HG03460 (cell line): ENCODE results near the gene MEGF11.

Experiments used
- ATAC-seq: cut with Tn5 transposase; IDR thresholded peaks from one replicate; pipeline ENCODE4 v1.9.1; 2021; ENCODE audit not compliant: unreplicated experiment

The MEGF11 gene

DNA sequence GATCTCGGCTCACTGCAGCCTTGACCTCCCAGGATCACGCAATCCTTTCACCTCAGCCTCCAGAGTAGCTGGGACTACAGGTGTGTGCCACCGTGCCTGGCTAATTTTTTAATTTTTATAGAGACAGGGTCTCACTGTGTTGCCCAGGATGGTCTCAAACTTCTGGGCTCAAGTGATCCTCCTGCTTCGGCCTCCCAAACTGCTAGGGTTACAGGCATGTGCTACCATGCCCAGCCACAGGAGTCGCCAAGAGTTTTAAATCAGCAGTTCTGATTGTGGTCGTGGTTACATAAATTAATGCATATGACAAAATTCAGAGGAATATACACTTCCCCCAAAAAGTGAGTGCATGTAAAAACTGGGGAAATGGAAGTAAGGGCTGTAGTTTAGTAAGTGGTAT, 32.9 kb downstream of the MEGF11 start:
- no peak for ATAC-seq

DNA sequence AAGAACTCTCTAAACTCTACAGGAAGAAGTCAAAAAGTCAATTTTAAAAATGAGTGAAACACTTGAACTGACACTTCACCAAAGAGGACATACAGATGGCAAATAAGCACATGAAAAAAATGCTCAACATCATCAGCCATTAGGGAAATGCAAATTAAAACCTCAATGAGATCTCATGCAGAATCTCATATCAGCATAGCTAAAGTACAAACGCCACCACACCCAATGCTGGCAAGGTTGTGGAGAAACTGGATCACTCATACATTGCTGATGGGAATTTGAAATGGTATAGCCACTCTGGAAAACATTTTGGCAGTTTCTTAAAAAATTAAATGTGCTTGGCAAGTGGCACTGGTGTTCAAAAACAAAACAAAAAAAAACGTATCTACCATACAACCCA, 34.2 kb downstream of the MEGF11 start:
- no peak for ATAC-seq

DNA sequence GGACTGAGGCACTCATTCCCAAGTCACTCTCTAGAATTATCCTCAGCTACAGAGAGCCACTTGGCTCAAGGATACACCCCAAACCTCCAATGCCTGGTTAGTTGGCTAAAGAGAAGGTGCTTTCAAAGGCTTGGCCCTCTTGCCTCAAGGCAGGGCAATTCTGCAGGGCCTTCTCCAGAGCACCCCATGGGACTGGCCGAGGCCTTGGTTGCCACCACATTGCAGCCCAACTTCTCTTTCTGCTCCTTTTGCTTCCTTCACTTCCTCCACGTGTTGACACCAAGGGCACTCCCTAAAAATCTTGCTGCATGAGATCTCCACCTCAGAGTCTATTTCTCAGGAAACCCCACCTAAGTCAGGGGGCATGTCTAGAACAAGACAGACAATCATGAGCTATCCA, 36.7 kb downstream of the MEGF11 start:
- ATAC-seq = no peak

DNA sequence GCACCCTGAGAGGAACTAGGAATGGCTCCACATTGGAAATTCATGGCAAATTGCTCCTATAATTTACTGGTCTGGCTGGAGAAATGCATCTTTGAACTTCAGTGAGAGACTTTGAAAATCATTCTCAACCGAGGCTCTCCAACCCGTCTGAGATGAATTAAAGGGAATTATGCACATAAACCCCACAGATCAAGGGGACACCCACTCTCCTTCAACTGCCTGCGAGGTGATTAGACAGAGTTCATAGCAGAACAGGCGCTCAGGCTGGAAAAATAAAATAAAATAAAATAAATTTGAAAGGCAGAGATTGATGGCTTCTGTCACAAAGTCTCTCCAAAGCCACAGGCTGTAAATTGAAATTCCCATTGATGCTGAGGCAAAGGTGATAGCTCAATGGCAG, 37.7 kb downstream of the MEGF11 start:
- no peak for ATAC-seq

DNA sequence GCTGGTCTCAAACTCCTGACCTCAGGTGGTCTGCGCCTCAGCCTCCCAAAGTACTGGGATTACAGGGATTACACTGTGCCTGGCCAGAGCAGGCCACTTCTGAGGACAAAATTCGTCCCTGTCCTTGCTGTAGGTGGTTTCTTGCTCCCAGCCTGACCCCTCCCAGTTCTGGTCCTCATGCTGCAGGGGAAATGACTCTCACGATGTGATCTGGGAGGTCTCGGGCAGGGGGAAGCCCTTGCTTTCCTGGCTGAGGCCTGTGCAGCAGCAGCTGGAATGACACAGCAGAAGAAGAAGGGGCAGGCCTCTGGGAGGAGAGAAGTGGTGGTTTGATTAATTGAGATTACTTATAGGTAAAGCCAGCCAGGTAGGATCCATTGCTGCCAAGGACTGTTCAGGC, 39.3 kb downstream of the MEGF11 start:
- ATAC-seq = no peak

DNA sequence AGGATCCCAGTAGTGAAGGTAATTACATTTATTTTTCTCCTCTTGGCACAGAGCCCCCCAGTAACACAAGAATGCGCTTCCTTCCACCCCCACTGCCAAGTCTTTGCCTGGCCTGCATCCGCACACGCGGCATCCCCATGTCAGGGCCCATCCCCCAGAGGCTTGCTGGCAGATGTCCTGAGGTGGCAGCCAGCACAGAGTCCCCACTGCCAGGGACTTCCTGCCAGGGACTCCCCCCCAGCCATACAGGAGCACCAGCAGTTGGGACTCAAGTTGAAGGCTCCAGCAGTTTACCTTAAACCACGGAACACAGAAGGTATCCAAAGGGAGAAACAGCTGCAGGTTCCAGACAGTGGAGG, 41.0 kb downstream of the MEGF11 start:
- no peak for ATAC-seq

DNA sequence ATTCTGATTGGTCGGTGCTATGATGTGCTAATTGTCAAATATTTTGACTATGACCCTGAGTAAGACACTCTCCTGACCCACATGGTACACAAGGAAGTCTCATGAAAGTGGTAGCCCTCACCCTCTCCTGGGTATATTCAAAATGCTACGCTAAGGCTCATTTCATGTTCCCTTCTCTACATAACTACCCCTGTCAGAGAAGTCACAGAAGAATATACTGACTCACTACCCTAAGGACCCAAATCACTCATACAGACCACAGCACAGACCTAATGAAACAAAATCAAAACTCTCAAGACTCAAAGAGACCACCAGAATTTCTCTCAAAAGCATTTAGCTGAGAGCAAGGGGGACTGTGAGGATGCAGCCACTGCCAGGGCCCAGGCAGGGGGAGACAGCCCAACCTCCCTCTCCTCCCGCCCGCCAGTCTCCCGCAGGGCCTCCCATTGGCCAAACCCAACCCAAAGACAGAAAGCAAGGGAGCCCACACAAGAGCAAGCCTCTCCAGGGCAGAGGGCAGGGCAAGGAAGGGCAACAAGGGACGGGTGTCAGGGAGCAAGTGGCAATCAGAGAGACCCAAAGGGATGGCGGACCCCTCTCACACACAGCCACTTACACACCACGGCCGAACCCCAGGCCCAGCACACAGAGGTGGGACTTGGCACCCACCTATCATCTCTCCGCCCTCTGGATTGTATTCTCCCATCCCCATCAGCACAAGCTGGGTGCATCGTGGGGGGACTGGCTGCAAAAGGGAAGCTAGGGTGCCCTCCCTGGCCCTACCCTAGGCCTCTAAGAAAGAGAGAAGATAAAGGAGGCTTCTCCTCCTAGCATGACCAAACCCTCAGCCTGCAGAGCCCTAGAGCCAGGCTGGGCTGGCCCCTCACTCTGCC, 41.6 kb downstream of the MEGF11 start:
- ATAC-seq = no peak

DNA sequence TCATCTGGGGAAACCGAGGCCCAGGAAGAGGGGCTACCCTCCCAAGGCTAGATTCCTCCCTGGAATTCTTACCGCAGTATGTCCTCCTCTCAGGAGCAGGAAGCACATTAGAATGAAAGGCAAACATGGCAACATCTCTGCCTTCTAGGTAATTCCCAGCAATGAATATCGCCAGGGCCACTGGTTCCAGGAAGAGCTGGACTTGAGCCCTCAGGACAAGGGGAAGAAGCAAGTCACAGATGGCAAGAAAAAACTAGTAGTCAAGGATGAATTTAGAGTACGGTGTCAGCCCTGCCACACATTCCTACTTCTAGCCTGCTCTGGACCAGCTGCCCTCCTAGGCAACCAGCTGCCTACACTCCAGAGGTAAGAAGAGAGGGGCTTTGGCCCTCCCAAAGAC, 42.9 kb downstream of the MEGF11 start:
- no peak for ATAC-seq

DNA sequence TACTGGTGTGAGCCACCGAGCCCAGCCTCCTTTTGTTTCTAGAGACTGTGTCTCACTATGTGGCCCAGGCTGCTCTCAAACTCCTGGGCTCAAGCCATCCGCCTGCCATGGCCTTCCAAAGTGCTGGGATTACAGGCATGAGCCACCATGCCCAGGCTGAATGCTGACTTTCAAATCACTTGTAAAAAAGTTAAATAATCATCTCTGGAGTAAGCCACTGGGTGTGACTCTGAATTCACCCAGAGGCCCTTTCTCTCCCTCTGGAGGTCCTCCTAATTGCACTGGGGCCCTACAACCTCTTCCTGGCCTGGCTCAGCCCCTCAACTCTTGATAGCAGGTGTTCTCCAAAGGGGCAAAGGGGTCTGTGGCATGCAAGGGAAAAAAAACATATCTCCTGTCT, 54.8 kb downstream of the MEGF11 start:
- no peak for ATAC-seq

DNA sequence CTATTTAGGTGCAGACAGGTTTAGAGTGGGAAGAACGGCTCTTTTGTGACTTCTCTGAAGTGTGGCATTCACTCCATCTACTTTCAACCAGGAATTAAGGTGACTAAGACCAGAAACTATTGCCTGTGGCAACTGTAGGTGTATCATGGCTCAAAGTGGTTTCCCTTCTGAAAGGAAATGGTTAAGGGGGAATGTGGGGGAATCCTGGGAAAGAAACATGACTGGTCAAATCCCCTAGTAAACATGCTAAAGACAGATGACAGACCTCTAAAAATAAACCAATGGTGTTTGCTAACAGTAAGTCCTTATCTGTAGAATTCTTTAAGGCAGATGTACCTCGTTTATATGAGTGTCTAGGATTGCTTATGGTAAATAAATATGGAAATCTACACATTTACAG, 56.9 kb downstream of the MEGF11 start:
- no peak for ATAC-seq

DNA sequence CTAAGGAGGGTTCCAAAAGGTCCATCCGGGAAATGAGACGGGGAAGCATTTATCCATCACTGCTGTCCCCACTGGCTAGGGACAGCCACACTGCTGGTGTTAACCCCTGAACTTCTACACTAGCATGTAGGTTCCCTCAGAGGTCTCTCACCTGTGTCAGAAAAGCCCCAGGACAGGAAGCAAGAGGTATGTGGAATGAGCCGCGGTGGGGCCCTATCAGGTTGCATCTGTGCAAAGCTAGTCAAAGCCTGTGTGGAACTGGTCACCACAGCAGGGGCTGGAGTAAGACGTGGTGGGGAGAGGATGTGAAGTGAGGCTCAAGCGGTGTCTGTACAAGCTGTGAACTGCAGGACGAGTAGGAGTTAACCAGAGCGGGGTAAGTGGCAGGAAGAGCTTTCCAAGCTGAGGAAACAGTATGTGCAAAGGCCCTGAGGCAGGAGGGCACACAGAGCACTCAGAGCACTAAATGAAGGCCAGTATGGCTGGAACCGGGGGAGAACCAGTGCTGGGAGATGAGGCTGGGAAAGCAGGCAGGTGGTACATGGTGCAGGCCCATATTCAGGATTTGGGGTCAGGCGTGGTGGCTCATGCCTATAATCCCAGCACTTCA, 57.8 kb downstream of the MEGF11 start:
- ATAC-seq = no peak

DNA sequence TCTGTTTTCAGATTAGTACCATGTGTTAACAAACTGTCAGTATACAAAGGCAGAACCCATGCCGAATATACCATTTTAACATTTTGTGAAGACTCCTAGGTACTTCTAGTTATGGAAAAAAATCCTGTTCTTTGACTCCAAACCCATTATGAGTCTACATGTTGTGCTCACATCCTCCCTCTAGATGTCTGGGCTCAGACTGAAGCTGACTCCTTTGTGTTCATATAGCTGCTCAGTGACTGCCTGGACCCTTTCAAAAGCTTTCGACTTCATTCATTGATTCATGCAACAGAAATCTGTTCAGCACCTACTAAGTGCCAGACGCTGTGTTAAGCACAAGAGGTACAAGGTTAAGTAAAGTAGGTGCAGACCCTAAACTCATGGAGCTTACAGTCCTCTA, 60.5 kb downstream of the MEGF11 start:
- no peak for ATAC-seq

DNA sequence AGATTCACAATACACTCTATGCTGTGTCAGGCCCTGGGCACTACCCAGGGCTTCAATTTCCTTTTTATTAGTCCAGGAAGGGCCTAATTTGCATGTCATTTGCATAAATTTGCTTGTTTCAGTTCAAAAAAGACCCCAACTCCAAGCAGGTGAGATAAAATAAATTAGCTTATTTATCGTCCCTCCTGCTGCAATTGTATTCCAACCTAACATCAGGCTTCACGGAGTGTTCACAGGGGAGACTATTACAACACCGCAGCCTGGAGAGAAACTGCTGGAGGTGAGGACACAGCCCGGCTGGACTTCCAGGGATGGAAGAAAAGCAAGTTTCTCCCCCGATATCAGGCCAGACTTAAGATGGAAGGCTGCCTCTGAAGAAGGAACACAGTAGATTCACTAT, 62.8 kb downstream of the MEGF11 start:
- no peak for ATAC-seq

DNA sequence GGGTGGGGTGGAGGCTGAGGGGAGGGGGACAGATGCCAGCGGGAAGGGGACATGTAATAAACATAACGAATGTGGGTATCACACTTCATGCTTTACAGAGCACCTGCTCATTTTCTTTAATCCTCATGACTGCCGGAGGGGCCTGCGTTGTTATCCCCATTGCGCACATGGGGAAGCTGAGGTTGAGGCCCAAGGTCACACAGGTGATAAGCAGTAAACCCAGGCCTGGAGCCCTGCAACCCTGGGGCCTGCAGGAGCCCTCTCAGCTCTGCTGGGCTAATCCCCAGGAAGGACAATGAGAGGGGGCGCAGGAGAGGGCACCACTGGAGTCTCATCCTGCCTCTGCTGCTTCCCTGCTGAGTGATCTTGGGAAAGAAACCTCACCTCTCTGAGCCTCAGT, 64.3 kb downstream of the MEGF11 start:
- no peak for ATAC-seq

DNA sequence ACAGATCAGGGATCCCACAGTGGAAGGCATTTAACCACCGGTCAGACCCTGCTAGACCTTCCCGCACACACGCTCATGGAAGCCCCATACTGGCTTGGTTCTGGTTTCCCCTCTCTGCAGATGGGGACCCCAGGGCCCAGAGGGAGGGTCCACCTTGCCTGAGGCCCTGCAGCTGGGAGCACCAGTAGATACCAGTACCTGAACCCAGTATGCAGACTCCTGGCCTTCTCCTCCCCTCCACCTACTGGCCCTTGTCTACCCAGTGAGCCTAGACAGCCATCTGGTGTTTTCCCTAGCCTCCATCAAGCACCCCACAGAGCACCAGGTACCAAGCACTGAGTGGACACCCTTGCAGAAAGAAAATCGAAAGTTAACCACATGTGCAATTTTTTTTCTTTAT, 65.1 kb downstream of the MEGF11 start:
- no peak for ATAC-seq

DNA sequence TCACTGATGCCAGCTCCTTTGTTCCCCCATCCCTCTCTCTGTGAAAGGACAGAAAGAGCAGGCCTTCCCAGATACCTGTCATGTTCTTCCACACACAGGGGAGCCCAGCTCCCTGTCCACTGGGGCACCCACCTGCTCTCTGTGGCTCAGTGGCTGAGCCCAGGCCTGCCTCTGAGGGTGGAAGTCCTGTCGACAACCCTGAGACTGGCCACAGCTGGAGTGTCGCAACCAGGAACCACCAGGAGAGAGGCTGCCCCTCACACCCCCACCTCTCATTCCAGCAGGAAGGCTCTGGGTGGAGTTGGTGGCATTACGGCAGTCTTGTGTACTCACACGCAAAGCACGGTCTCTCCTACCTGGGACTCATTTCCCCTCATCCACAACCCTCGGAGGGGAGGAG, 66.3 kb downstream of the MEGF11 start:
- no peak for ATAC-seq

DNA sequence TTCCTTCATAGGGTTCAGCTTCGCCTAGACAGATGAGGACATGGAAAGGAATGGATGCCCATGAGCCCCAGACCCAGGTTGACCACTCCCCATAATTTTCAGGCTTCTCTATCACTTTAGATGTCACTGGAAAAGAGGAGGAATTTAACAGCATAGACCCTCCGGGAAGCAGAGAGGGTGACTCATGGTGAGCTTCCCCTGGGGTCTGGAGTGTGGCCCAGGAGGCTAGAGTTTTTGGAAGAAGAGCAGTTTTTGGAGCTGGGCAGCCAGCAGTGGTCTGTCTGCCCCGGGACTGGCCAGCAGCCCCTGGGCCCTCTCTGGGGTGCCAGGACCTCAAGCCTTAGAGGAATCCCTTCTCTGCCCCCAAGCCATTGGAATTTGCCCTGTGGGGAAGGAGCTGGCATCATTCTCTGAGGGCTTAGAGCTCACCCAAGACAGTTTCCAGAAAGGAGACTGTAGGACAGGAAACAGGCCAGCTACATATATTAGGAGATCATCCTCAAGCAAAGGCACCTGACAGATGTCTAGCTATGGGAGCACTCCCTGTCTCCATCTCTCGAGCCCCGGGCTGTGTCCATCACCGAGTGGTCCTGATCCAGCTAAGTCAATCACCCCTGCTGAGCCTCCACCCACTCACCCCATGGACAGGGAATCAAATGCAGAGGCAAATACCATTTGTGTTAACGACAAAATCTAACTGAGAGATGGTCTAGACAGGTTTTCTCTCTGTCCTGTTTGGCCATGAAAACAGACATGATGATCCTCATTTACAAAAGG, 67.3 kb downstream of the MEGF11 start:
- no peak for ATAC-seq

DNA sequence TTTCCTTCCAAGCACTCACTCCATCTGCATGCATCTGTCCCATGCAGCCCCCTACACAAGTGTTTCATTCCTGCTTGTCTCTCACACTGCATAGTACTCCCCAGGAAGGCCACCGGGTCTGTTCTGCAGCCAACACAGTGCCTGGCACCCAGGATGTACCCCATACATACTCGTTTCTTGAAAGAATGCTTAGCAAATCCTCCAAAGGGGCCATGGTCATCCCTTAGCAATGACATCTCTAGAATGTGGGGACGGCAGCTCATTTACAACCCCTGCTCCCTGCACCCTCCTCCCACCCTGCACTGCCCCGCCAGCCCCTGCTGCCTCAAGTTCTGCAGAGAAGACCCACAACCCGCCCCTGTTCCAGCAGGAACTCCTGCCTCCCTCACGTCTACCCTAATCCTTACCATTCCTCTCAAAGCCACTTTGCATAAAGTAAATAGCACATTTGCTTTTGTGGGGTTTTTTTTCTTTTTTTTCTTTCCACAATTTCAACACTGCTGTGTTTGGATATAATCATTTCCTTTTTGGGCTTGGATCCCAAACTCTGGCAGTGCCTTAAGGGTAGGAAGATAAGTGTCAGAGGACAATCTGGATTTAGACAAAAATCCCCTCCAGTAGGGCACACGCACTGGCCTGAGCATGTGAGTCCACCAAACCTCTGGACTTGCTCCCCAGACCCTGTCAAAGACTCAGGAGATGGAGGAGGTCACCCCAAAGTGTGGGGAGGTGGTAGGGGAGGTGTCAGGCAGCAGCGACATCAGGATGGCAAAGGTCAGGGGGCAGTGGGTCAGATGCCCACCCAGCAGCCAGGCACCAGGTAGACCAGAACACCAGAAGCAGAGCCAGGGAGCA, 68.4 kb downstream of the MEGF11 start:
- no peak for ATAC-seq

DNA sequence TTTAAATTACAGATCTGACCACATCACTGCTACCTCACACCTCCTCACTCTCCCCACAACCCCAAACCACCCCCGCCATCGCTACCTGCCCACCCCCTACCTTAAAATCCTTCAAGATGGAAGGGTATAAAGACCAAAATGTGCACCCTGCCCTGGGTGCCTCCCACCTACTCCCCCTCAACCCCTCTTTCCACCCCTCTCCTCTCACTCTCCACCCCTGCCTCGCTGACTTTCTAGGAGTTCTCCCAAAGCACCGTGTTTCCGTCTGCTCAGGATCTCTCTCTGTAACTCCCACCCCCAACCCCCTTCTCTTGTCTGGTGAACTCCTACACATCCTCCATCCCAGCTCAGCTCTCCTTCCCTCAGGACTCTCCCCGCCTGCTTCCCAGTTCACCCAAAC, 69.1 kb downstream of the MEGF11 start:
- no peak for ATAC-seq

DNA sequence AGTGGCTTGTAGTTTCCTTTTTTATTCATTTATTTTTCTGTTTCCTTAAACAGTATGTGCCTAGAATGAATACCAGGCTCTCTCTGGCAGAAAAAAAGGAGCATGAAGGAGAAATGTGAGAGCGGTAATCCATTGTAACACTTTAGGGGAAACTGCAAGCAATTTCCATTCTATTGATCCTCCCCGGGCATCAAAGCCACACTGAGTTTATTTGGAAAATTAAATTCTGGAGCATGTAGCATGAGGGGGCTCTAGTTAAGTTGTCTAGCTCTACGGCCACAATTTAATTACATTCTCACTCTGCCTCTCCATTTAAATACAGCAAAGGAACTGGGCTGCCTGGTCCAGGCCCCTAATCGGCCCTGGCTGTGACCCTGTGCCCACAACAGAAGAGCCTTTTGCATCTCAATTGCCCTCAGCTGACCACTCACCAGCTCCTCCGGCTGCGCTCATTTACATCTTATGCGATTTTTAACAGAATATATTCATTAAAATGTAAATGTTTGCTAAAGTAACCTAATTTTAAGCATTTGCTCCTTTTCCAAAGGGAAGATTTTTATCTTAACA, 72.9 kb downstream of the MEGF11 start:
- ATAC-seq = no peak

DNA sequence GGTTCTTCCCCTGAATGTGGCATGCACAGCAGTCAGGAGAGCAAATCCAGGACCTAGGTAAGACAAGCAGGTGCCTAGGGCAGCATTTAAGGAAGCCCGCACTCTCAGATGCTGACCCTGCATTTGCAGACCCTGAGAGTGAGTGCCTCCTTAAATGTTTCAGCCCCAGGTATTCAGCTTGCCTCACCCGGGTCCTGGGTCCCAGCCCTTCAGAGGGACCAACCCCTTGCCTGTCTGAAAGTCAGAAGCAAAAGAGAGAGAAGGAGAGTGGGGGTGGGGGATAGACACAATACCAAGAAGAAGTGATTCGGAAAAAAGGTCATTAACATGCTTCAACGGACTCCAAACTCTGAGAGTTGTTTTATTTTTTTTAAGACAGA, 75.0 kb downstream of the MEGF11 start:
- no peak for ATAC-seq
